ENCODE data around the gene ZWILCH.

GRCh38 chr15:66563126-66563525, 58.0 kb downstream of the ZWILCH start:
- TF ChIP-seq CTCF (conservative IDR thresholded peaks at IDR 0.05; ENCODE audit: low read length) (no peak), EZH2phosphoT487 (IDR thresholded peaks at IDR 0.05; ENCODE audit: borderline replicate concordance) (no peak)

Measured in Loucy (cell line).